B cell (primary cell): ENCODE results near the gene MRPL28. TPM values are rescaled to one million over a fixed set of nuclear protein-coding genes. Genes with fewer than 3 reads are reported as not detected.

ENCODE experiments used
- ATAC-seq: fragments of 200-7000 bp; cut with Tn5 transposase; one replicate; pipeline ENCODE4 v1.10.0; 2021; ENCODE audit warnings: low read depth, mild to moderate bottlenecking, moderate number of reproducible peaks, moderate library complexity
- CTCF ChIA-PET: fragments of 350-600 bp; sonication (Branson Sonifier 250); formaldehyde crosslinking; loops from one replicate; lab custom pipeline; 2021; ENCODE audit warnings: antibody characterized with exemption, inconsistent platforms; lab: Charles Lee
- POLR2A ChIA-PET: fragments of 350-600 bp; sonication (Branson Sonifier 250); formaldehyde crosslinking; loops from one replicate; lab custom pipeline; 2021; ENCODE audit warnings: antibody characterized with exemption; lab: Charles Lee
- DNase-seq: peaks from one replicate; pipeline ENCODE4 v3.0.0; 2013
- H2AFZ ChIP-seq: 2 replicates; pipeline ENCODE4 v1.6.1; 2012; ENCODE audit warnings: mild to moderate bottlenecking, low read depth, low read length; ENCODE audit not compliant: insufficient read depth, poor library complexity, severe bottlenecking
- H3K27ac ChIP-seq, 2 donors: 1 replicate in 1 of 2; 2 replicates in 1 of 2; pipeline ENCODE4 v1.5.1; 2012 to 2013; ENCODE audit warnings: low read length in 2 of 2, mild to moderate bottlenecking in 2 of 2, moderate library complexity in 1 of 2
- H3K27me3 ChIP-seq, 4 experiments: fragments of 200-600 bp in 1 of 4; sonication (generic) in 1 of 4; replicated peaks in 1 of 4; 1 replicate in 2 of 4; 2 replicates in 2 of 4; pipeline versions ENCODE4 v1.6.1 to v1.7.0; 2013 to 2016; ENCODE audit warnings: low read length in 3 of 4, mild to moderate bottlenecking in 2 of 4, mixed read lengths in 1 of 4, moderate library complexity in 1 of 4; ENCODE audit not compliant: insufficient read depth in 4 of 4, control insufficient read depth in 3 of 4; ENCODE audit errors: control extremely low read depth in 1 of 4
- H3K36me3 ChIP-seq, 2 experiments: replicated peaks in 1 of 2; 1 replicate in 1 of 2; 2 replicates in 1 of 2; pipeline versions ENCODE4 v1.6.1 to v1.7.1; 2013; ENCODE audit warnings: low read length in 1 of 2; ENCODE audit not compliant: insufficient read depth in 2 of 2, control insufficient read depth in 1 of 2; ENCODE audit errors: control extremely low read depth in 1 of 2, extremely low read depth in 1 of 2
- H3K4me1 ChIP-seq, 2 donors: fragments of 200-600 bp in 1 of 2; sonication (generic) in 1 of 2; 1 replicate in 1 of 2; 2 replicates in 1 of 2; pipeline versions ENCODE4 v1.5.1 to v1.6.1; 2013 to 2017; ENCODE audit warnings: low read length in 2 of 2; ENCODE audit not compliant: control insufficient read depth in 2 of 2, insufficient read depth in 2 of 2
- H3K4me2 ChIP-seq: replicated peaks from 2 replicates; pipeline ENCODE3; 2012; ENCODE audit warnings: mild to moderate bottlenecking, low read depth, low read length; ENCODE audit not compliant: poor library complexity, severe bottlenecking
- H3K4me3 ChIP-seq, 5 experiments: fragments of 200-600 bp in 1 of 5; sonication (generic) in 1 of 5; 1 replicate in 3 of 5; 2 replicates in 2 of 5; pipeline versions ENCODE4 v1.5.1 to v1.7.0; 2011 to 2016; ENCODE audit warnings: low read length in 4 of 5, mild to moderate bottlenecking in 4 of 5, low read depth in 2 of 5, control low read depth in 1 of 5, moderate library complexity in 1 of 5; ENCODE audit not compliant: insufficient read depth in 1 of 5; ENCODE audit errors: control extremely low read depth in 1 of 5, extremely low read depth in 1 of 5
- H3K79me2 ChIP-seq: fragments of 200-600 bp; sonication (generic); one replicate; pipeline ENCODE4 v1.6.0; 2016; ENCODE audit warnings: low read length; ENCODE audit not compliant: control insufficient read depth, insufficient read depth
- H3K9ac ChIP-seq: fragments of 200-600 bp; sonication (generic); 2 replicates; pipeline ENCODE4 v1.6.1; 2017; ENCODE audit warnings: mild to moderate bottlenecking, low read length, moderate library complexity
- H3K9me3 ChIP-seq, 3 donors: one replicate each; pipeline versions ENCODE4 v1.6.1 to v1.7.1; 2013; ENCODE audit warnings: low read length in 2 of 3; ENCODE audit not compliant: control insufficient read depth in 2 of 3, insufficient read depth in 1 of 3; ENCODE audit errors: control extremely low read depth in 1 of 3
- H4K20me1 ChIP-seq: 2 replicates; pipeline ENCODE4 v1.6.0; 2012; ENCODE audit warnings: mild to moderate bottlenecking, low read length; ENCODE audit not compliant: insufficient read depth, control insufficient read depth, poor library complexity, severe bottlenecking
- H3K27ac Mint-ChIP-seq: one replicate; pipeline ENCODE4 v1.8.0; 2021; ENCODE audit warnings: mixed read lengths
- H3K27me3 Mint-ChIP-seq: one replicate; pipeline ENCODE4 v1.8.0; 2021; ENCODE audit warnings: mixed read lengths
- H3K4me1 Mint-ChIP-seq: one replicate; pipeline ENCODE4 v1.8.0; 2021; ENCODE audit warnings: mixed read lengths
- H3K4me3 Mint-ChIP-seq: one replicate; pipeline ENCODE4 v1.8.0; 2021; ENCODE audit warnings: mixed read lengths
- H3K9me3 Mint-ChIP-seq: one replicate; pipeline ENCODE4 v1.8.0; 2022; ENCODE audit warnings: mixed read lengths; ENCODE audit not compliant: insufficient read depth
- CTCF ChIP-seq: fragments of 200-600 bp; IDR thresholded peaks from one replicate; pipeline ENCODE4 v1.8.0; 2022; ENCODE audit warnings: antibody characterized with exemption, mild to moderate bottlenecking
- EZH2 ChIP-seq: IDR thresholded peaks from 2 replicates; pipeline ENCODE4 v1.6.1; 2012; ENCODE audit warnings: borderline replicate concordance, low read depth, mild to moderate bottlenecking, moderate library complexity, low read length; ENCODE audit not compliant: insufficient read depth, poor library complexity, severe bottlenecking
- WGBS: methylation state at CpG from one replicate; pipeline ENCODE4 v1.1.5; 2013; ENCODE audit warnings: missing lambda C conversion rate; ENCODE audit not compliant: insufficient coverage; 5-methylcytosine and 5-hydroxymethylcytosine counted together
- intact Hi-C: fragments of 100-400 bp; cut with micrococcal nuclease; formaldehyde crosslinking; loops from one replicate; pipeline ENCODE4 v1.10.0; 2022
- polyA plus RNA-seq: library from polyadenylated mRNA; depleted of rRNA; stranded (reverse); fragments of >200 nt; gene quantifications from 2 replicates; pipeline ENCODE4 v1.2.3, GENCODE V29; 2012
- total RNA-seq, 2 donors: library from RNA; stranded (reverse); fragments of 120-200 nt in 1 of 2; gene quantifications; 1 replicate in 1 of 2; 2 replicates in 1 of 2; pipeline versions ENCODE4 v1.2.3 to v1.2.4, GENCODE V29; 2013 to 2022

MRPL28 gene
- total and polyA plus RNA-seq, 2 donors (not counting 1 experiment from before 2014, with no cell fraction given), result 44.3 to 67.7 TPM

DNA sequence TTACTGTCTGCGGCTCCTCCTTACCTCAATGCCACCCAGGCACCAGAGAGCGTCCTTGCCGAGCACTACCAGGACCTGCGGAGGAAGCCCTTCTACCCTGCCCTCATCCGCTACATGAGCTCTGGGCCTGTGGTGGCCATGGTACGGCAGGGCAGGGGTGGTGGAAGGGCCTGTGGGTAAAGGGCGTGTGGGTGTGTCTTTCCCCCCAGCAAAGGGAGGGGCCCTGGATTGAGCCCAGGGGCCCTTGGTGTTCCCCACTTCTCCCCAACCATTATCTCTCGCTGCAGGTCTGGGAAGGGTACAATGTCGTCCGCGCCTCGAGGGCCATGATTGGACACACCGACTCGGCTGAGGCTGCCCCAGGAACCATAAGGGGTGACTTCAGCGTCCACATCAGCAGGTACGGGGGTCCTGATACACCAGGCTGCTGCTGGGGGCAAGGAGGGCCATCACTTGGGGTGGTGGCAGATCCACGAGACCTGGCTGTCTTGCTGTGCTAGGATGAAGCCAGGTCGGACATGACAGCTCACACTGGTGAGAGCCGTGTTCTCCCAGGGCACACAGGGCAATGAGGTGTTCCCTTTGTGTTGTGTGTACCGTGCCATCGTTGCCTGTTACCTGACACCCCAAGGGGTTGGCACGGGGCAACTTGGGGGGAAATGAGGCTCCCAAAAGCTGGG is 29.1 kb upstream of the MRPL28 start:
- intact Hi-C loops, result loop anchor here (1.0 to 5.0 kb wide), 3 partner anchors 16 to 1213 kb away; partner anchors contain the start of genes CRAMP1 and IFT140
- ChIA-PET POLR2A (interaction anchor here (1.2 kb wide), 1 partner anchor 250 kb away, joined by 4 read pairs; the partner anchor contains the start of gene WDR90), CTCF (interaction anchor here (0.6 kb wide), 1 partner anchor 90 kb away, joined by 4 read pairs; no protein-coding TSS in a partner anchor)
- Histone ChIP-seq H2AFZ (no peak overlapping the region), H3K4me3 (no peak overlapping the region), H3K9me3 (peaks cover 0 to 6% (median 0%) of the 10 kb centered on the region in 3 donors), H3K4me2 (peak overlapping the region; percentile 79), H3K79me2 (no peaks in the 10 kb centered on the region), H3K36me3 (peaks cover 0 to 6% of the 10 kb centered on the region in 2 experiments), H3K4me1 (peaks cover 26 to 39% of the 10 kb centered on the region in 2 donors), H4K20me1 (peaks cover 7% of the 10 kb centered on the region), H3K27ac (peak overlapping the region; percentile 78 to 90), H3K9ac (no peak overlapping the region), H3K27me3 (no peaks in the 10 kb centered on the region)
- Mint-ChIP-seq H3K4me3 (peak overlapping the region; percentile 53), H3K4me1 (peaks cover 27% of the 10 kb centered on the region), H3K9me3 (no peaks in the 10 kb centered on the region), H3K27ac (peak overlapping the region; percentile 100), H3K27me3 (no peaks in the 10 kb centered on the region)
- TF ChIP-seq EZH2 (no peak), CTCF (no peak)
- ATAC-seq (no peak), DNase-seq (peak; percentile 37)
- WGBS, result 84% methylated on average over 17 of the region's 22 CpGs
